GM23338 (cell line): Measurements from ENCODE around the gene ZSWIM5. TPM values are rescaled to one million over a fixed set of nuclear protein-coding genes. Genes with fewer than 3 reads are reported as not detected.

ENCODE experiments used
- CTCF ChIP-seq, 2 experiments: fragments of 200-600 bp in 1 of 2; sonication (generic) in 1 of 2; conservative IDR thresholded peaks; 2 replicates each; pipeline versions ENCODE4 v1.5.1 to v1.6.1; 2016 to 2017; ENCODE audit warnings: antibody characterized with exemption in 2 of 2, low read depth in 2 of 2, mild to moderate bottlenecking in 2 of 2, moderate library complexity in 1 of 2
- ETS1 ChIP-seq: IDR thresholded peaks from 2 replicates; pipeline ENCODE4 v1.6.1; 2016; ENCODE audit warnings: antibody characterized with exemption
- JUNB ChIP-seq: IDR thresholded peaks from one replicate; pipeline ENCODE4 v1.6.1; 2016; ENCODE audit warnings: antibody characterized with exemption; ENCODE audit not compliant: unreplicated experiment
- ZNF462 ChIP-seq: fragments of 250-450 bp; sonication (Bioruptor Pico); IDR thresholded peaks from 2 replicates; pipeline ENCODE4 v1.5.0; 2020; ENCODE audit warnings: mild to moderate bottlenecking, moderate library complexity
- polyA plus RNA-seq: library from polyadenylated mRNA; unstranded; fragments of >200 nt; fragmentation: Nextera tagmentation; extraction: Ambion mirVana; gene quantifications from 2 replicates; pipeline ENCODE4 v1.2.1, GENCODE V29; 2016
- total RNA-seq: library from RNA; depleted of rRNA; stranded (reverse); fragments of >200 nt; shearing (Covaris generic); gene quantifications from 2 replicates; pipeline ENCODE4 v1.2.3, GENCODE V29; 2014; rRNA removed

ZSWIM5 gene
- total and polyA plus RNA-seq, 2 experiments from 2014 or later = 0.65 to 3.6 TPM

DNA sequence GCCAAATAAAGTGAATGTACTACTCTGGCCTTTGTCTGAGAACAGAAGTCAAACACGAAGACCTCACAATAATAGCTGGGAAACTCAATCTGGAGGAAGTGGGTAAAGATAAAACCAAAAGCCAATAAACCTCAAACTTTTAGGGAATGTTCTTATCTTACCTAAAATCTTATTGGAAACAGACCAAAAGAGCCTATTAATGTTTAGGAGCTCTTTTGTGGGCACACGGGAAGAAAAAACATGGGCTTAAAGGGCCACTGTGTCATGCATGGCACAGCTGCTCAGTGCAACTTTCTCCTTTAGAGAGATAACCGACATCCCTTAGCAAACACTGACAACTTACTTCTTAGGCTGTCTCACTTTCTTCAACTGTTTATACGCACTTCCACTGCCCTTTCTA, 236.1 kb downstream of the ZSWIM5 start (continued):
- TF ChIP-seq ZNF462 (CRISPR knock-in tag) = no peak
- TF ChIP-seq CTCF (conservative IDR thresholded peaks at IDR 0.05; ENCODE audit: low read depth in 2 of 2) = no peak
- no peak for TF ChIP-seq JUNB
- TF ChIP-seq ETS1 = no peak

Other genes with a start within 250 kb of the ZSWIM5 start
- gene EIF2B3, start 220.0 kb downstream of the ZSWIM5 start, total RNA-seq = 30.3 and 36.4 TPM in 2 replicates
- gene EIF2B3, start 220.0 kb downstream of the ZSWIM5 start, polyA plus RNA-seq = 28.6 and 31.9 TPM in 2 replicates
- gene HECTD3, start 195.3 kb downstream of the ZSWIM5 start, total RNA-seq = 31.0 and 31.4 TPM in 2 replicates
- 13.1 and 16.6 TPM in 2 replicates for gene HECTD3, start 195.3 kb downstream of the ZSWIM5 start, polyA plus RNA-seq
- gene UROD, start 194.4 kb downstream of the ZSWIM5 start, total RNA-seq = 82.4 and 90.9 TPM in 2 replicates
- gene UROD, start 194.4 kb downstream of the ZSWIM5 start, polyA plus RNA-seq = 106 and 108 TPM in 2 replicates
- gene HPDL, start 120.3 kb upstream of the ZSWIM5 start, total RNA-seq = 60.7 and 82.1 TPM in 2 replicates
- 36.5 and 39.6 TPM in 2 replicates for gene HPDL, start 120.3 kb upstream of the ZSWIM5 start, polyA plus RNA-seq
- 18.4 and 22.4 TPM in 2 replicates for gene TOE1, start 133.6 kb upstream of the ZSWIM5 start, total RNA-seq
- 7.7 and 9.1 TPM in 2 replicates for gene TOE1, start 133.6 kb upstream of the ZSWIM5 start, polyA plus RNA-seq
- 63.6 and 67.4 TPM in 2 replicates for gene MUTYH, start 133.8 kb upstream of the ZSWIM5 start, total RNA-seq
- 47.9 and 52.8 TPM in 2 replicates for gene MUTYH, start 133.8 kb upstream of the ZSWIM5 start, polyA plus RNA-seq